Stimulated activated CD8-positive, alpha-beta memory T cell treated with anti-CD3 and anti-CD28 coated beads, Interleukin-2, amount 100 ng/mL, for 48 hours (primary cell): ENCODE data around the gene BTN2A1.

ENCODE experiments used
- DNase-seq, 2 donors: peaks; one replicate each; pipeline ENCODE4 v3.0.0-alpha.2; 2020; ENCODE audit warnings: low read depth in 2 of 2

BTN2A1 gene

GRCh38 chr6:26468829-26469228, 11.1 kb downstream of the BTN2A1 start:
- no peak for DNase-seq

- DNase-seq: no peak
These were observed 12.9 kb downstream of the BTN2A1 start for GRCh38 chr6:26470643-26471042.

- no peak for DNase-seq
These were observed 14.2 kb downstream of the BTN2A1 start for GRCh38 chr6:26471970-26472369.

GRCh38 chr6:26472549-26473290, 15.0 kb downstream of the BTN2A1 start:
- DNase-seq: no peak

GRCh38 chr6:26473429-26473757, 15.6 kb downstream of the BTN2A1 start:
- no peak for DNase-seq

GRCh38 chr6:26473758-26474438, 16.1 kb downstream of the BTN2A1 start:
- peak; percentile 43 to 50 for DNase-seq

GRCh38 chr6:26474439-26474881, 16.7 kb downstream of the BTN2A1 start:
- DNase-seq: no peak

- DNase-seq: no peak
These were observed 18.3 kb downstream of the BTN2A1 start for GRCh38 chr6:26475823-26476729.

- DNase-seq: no peak
These were observed 19.1 kb downstream of the BTN2A1 start for GRCh38 chr6:26476896-26477295.

- no peak for DNase-seq
These were observed 19.7 kb downstream of the BTN2A1 start for GRCh38 chr6:26477426-26477825.

GRCh38 chr6:26478100-26478984, 20.6 kb downstream of the BTN2A1 start:
- DNase-seq: no peak

GRCh38 chr6:26478985-26479278, 21.2 kb downstream of the BTN2A1 start:
- no peak for DNase-seq

GRCh38 chr6:26482338-26482737, 24.6 kb downstream of the BTN2A1 start:
- DNase-seq: no peak

GRCh38 chr6:26483727-26484126, 26.0 kb downstream of the BTN2A1 start:
- DNase-seq: no peak

GRCh38 chr6:26484161-26484560, 26.4 kb downstream of the BTN2A1 start:
- DNase-seq: no peak

GRCh38 chr6:26485112-26485780, 27.5 kb downstream of the BTN2A1 start:
- no peak for DNase-seq

GRCh38 chr6:26486358-26486757, 28.6 kb downstream of the BTN2A1 start:
- DNase-seq: no peak

- no peak for DNase-seq
These were observed 29.7 kb downstream of the BTN2A1 start for GRCh38 chr6:26487466-26487865.

GRCh38 chr6:26489996-26490964, 32.5 kb downstream of the BTN2A1 start:
- no peak for DNase-seq

GRCh38 chr6:26491604-26492003, 33.8 kb downstream of the BTN2A1 start:
- no peak for DNase-seq
